Ovary (tissue), 9 donors: ENCODE measurements around the gene SH2D1A. TPM values are rescaled to one million over a fixed set of nuclear protein-coding genes. Genes with fewer than 3 reads are reported as not detected.

ENCODE experiments used
- DNase-seq, 5 donors: peaks; one replicate each; pipeline ENCODE4 v3.0.0-alpha.2; 2019 to 2020
- H3K27ac ChIP-seq, 2 donors: fragments of 200-600 bp; one replicate each; pipeline versions ENCODE4 v1.5.1 to v1.8.0; 2019 to 2022
- H3K27me3 ChIP-seq: fragments of 200-600 bp; one replicate; pipeline ENCODE4 v1.8.0; 2022
- H3K36me3 ChIP-seq: fragments of 200-600 bp; sonication (generic); one replicate; pipeline ENCODE4 v1.5.1; 2019
- H3K4me1 ChIP-seq: one replicate; pipeline ENCODE4 v1.8.1; 2013; ENCODE audit warnings: mild to moderate bottlenecking, moderate library complexity; ENCODE audit not compliant: insufficient read depth
- H3K4me3 ChIP-seq: fragments of 200-600 bp; sonication (generic); one replicate; pipeline ENCODE4 v1.5.1; 2017
- H3K9me3 ChIP-seq, 2 donors: fragments of 200-600 bp in 1 of 2; sonication (generic) in 1 of 2; one replicate each; pipeline versions ENCODE4 v1.5.1 to v1.8.1; 2013 to 2019; ENCODE audit warnings: mild to moderate bottlenecking in 1 of 2, moderate library complexity in 1 of 2
- EP300 ChIP-seq: sonication (generic); formaldehyde crosslinking; IDR thresholded peaks from one replicate; pipeline ENCODE4 v1.6.1; 2017; ENCODE audit warnings: antibody characterized with exemption
- POLR2A ChIP-seq: fragments of 450-650 bp; IDR thresholded peaks from one replicate; pipeline ENCODE4 v1.6.1; 2017; ENCODE audit warnings: antibody characterized with exemption, mild to moderate bottlenecking, moderate library complexity
- WGBS, 3 donors: extraction: QIAGEN DNeasy Blood & Tissue Kit in 1 of 3; methylation state at CpG; one replicate each; pipeline versions ENCODE4 v1.1.5 to v1.1.7; 2013 to 2017; 5-methylcytosine and 5-hydroxymethylcytosine counted together
- intact Hi-C, 4 donors: fragments of 100-400 bp; cut with DNase I; formaldehyde crosslinking; loops; one replicate each; pipeline versions ENCODE4 v1.11.0 to v1.15.1; 2022 to 2023
- polyA plus RNA-seq, 2 donors: library from polyadenylated mRNA; stranded (reverse); fragments of 200-250 nt in 1 of 2; fragments of 350-450 nt in 1 of 2; fragmentation: Illumina TruSeq in 1 of 2; extraction: RNeasy Lipid Tissue Mini Kit (QIAGEN cat#74804) in 1 of 2; gene quantifications; one replicate each; pipeline ENCODE4 v1.2.3, GENCODE V29; 2013 to 2014
- total RNA-seq, 7 donors: library from RNA; depleted of rRNA in 2 of 7; stranded (reverse); fragments of >200 nt in 2 of 7; fragmentation: NEBNext Ultra II Directional in 3 of 7; extraction: Animal tissue kit (Norgen Biotek cat#: 25700) in 3 of 7; gene quantifications; one replicate each; pipeline versions ENCODE4 v1.1.0 to v1.2.4, GENCODE V29; 2016 to 2023
- TF ChIP-seq, protein P1 (sequence below), 3 donors: fragments of 450-650 bp in 2 of 3; fragments of 200-600 bp in 1 of 3; IDR thresholded peaks; one replicate each; pipeline versions ENCODE4 v1.5.1 to v1.8.0; 2016 to 2022; ENCODE audit warnings: antibody characterized with exemption in 3 of 3, mild to moderate bottlenecking in 1 of 3
- donor health status: DM: no; HTN: no; CAD: no; lungs with moderate emphysema.
- donor health status: DM: no; HTN: no; CAD: no.
- donor health status: Bipolar disorder and iron deficiency.
- donor health status: DM: yes; HTN: yes; CAD: no.
- donor health status: DM: no; HTN: no; CAD: no.
- donor health status: DM: yes; HTN: yes; CAD: no.

The SH2D1A gene
- total and polyA plus RNA-seq, 9 donors = 0.12 to 0.88 (median 0.35) TPM; not detected in 3

- TF ChIP-seq POLR2A = no peak
- TF ChIP-seq, protein P1, sequence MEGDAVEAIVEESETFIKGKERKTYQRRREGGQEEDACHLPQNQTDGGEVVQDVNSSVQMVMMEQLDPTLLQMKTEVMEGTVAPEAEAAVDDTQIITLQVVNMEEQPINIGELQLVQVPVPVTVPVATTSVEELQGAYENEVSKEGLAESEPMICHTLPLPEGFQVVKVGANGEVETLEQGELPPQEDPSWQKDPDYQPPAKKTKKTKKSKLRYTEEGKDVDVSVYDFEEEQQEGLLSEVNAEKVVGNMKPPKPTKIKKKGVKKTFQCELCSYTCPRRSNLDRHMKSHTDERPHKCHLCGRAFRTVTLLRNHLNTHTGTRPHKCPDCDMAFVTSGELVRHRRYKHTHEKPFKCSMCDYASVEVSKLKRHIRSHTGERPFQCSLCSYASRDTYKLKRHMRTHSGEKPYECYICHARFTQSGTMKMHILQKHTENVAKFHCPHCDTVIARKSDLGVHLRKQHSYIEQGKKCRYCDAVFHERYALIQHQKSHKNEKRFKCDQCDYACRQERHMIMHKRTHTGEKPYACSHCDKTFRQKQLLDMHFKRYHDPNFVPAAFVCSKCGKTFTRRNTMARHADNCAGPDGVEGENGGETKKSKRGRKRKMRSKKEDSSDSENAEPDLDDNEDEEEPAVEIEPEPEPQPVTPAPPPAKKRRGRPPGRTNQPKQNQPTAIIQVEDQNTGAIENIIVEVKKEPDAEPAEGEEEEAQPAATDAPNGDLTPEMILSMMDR (IDR thresholded peaks at IDR 0.05) = no peak
- no peak for TF ChIP-seq EP300
- Histone ChIP-seq H3K4me3 (no peak overlapping the region), H3K27ac (no peak overlapping the region), H3K36me3 (no peaks in the 10 kb centered on the region), H3K4me1 (no peaks in the 10 kb centered on the region), H3K9me3 (no peaks in the 10 kb centered on the region), H3K27me3 (no peaks in the 10 kb centered on the region)
- intact Hi-C loops = no loop called here
- no peak for DNase-seq
- 86 to 92% (median 90%) methylated on average over 6 of the region's 6 CpGs for WGBS, 3 donors
Observed at GRCh38 chrX:124348885-124349453, 2.6 kb downstream of the SH2D1A start.

DNA sequence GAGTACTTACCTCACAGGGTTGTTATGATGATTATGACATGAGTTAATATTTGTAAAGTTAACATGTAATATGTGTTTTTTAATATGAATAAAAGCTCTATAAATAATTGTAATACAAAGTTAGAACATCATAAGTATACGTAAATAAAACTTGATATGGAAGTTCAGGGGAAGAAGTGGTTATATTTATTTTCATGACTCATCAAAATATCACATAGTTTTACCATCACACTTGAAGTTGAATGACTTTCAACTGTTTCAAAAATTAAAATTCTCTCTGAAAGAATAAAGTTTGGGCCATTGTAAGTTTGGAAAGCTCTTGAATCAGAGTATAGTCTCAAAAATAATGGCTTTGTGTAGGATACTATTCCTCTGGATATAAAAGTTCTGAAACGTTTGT is 8.3 kb downstream of the SH2D1A start:
- intact Hi-C loops = no loop called here
- no peak for TF ChIP-seq POLR2A
- H3K27ac ChIP-seq = no peak overlapping the region
- no peaks in the 10 kb centered on the region for H3K4me1 ChIP-seq
- H3K4me3 ChIP-seq = no peak overlapping the region
- no peak for DNase-seq
- no peaks in the 10 kb centered on the region for H3K36me3 ChIP-seq
- no peaks in the 10 kb centered on the region for H3K9me3 ChIP-seq
- H3K27me3 ChIP-seq = no peaks in the 10 kb centered on the region
- WGBS, 3 donors = 37 to 49% (median 47%) methylated on average over 2 of the region's 2 CpGs

- Histone ChIP-seq H3K4me3 (no peak overlapping the region), H3K36me3 (no peaks in the 10 kb centered on the region), H3K4me1 (no peaks in the 10 kb centered on the region), H3K9me3 (no peaks in the 10 kb centered on the region), H3K27ac (no peak overlapping the region), H3K27me3 (no peaks in the 10 kb centered on the region)
- intact Hi-C loops = no loop called here
- no peak for DNase-seq
- WGBS, 3 donors = 51 to 67% (median 57%) methylated on average over 3 of the region's 3 CpGs
- TF ChIP-seq EP300 (no peak), POLR2A (no peak)
- TF ChIP-seq, protein P1 (IDR thresholded peaks at IDR 0.05) = no peak
Observed at GRCh38 chrX:124358800-124359383, 12.5 kb downstream of the SH2D1A start.

GRCh38 chrX:124362072-124362471 is 15.7 kb downstream of the SH2D1A start:
- Histone ChIP-seq H3K4me1 (no peaks in the 10 kb centered on the region), H3K36me3 (no peaks in the 10 kb centered on the region), H3K9me3 (no peaks in the 10 kb centered on the region), H3K27ac (no peak overlapping the region), H3K4me3 (no peak overlapping the region), H3K27me3 (no peaks in the 10 kb centered on the region)
- WGBS, 3 donors = 40 to 63% (median 62%) methylated on average over 2 of the region's 2 CpGs
- intact Hi-C loops = no loop called here
- TF ChIP-seq, protein P1 (IDR thresholded peaks at IDR 0.05) = no peak
- no peak for TF ChIP-seq EP300
- no peak for TF ChIP-seq POLR2A
- DNase-seq = no peak

- no peak for TF ChIP-seq POLR2A
- no peak for TF ChIP-seq EP300
- TF ChIP-seq, protein P1 (IDR thresholded peaks at IDR 0.05) = no peak
- Histone ChIP-seq H3K4me3 (no peak overlapping the region), H3K4me1 (no peaks in the 10 kb centered on the region), H3K27ac (no peak overlapping the region), H3K27me3 (no peaks in the 10 kb centered on the region), H3K9me3 (no peaks in the 10 kb centered on the region), H3K36me3 (no peaks in the 10 kb centered on the region)
- WGBS, 3 donors = 53 to 62% (median 57%) methylated on average over 1 of the region's 1 CpG
- no peak for DNase-seq
- intact Hi-C loops = no loop called here
Observed at GRCh38 chrX:124362761-124363160, 16.4 kb downstream of the SH2D1A start.
